ENCODE measurements around the gene BICC1. TPM values are rescaled to one million over a fixed set of nuclear protein-coding genes. Genes with fewer than 3 reads are reported as not detected.

BICC1 gene
- total and polyA plus RNA-seq, 4 donors = 0.82 to 6.1 (median 4.5) TPM

DNA sequence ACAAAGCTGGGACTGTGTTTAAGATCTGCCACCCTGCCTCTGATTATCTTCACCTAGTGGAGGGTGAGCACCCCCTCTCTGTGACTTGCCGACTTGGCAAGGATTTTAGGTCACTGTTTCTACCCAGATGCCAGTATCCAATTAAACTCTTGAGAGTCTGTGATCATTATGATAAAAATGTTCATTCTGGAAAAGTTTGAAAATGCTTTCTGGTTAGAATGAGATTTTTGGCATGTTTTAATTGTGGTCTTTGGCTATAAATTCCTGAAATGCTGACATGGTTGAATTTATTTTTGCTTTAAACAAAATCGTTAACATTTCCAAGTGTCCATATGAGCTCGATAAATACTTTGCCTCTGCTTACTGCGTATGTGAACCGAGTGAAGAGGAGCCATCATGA is 221.4 kb downstream of the BICC1 start:
- H3K27me3 ChIP-seq (ENCODE audit: control insufficient read depth in 4 of 4, insufficient read depth in 4 of 4, low read length in 3 of 4) = no peaks in the 10 kb centered on the region
- no peak for TF ChIP-seq FOXA2 (IDR thresholded peaks at IDR 0.05)
- no peak for TF ChIP-seq RAD21 (IDR thresholded peaks at IDR 0.05)
- TF ChIP-seq, protein P1, sequence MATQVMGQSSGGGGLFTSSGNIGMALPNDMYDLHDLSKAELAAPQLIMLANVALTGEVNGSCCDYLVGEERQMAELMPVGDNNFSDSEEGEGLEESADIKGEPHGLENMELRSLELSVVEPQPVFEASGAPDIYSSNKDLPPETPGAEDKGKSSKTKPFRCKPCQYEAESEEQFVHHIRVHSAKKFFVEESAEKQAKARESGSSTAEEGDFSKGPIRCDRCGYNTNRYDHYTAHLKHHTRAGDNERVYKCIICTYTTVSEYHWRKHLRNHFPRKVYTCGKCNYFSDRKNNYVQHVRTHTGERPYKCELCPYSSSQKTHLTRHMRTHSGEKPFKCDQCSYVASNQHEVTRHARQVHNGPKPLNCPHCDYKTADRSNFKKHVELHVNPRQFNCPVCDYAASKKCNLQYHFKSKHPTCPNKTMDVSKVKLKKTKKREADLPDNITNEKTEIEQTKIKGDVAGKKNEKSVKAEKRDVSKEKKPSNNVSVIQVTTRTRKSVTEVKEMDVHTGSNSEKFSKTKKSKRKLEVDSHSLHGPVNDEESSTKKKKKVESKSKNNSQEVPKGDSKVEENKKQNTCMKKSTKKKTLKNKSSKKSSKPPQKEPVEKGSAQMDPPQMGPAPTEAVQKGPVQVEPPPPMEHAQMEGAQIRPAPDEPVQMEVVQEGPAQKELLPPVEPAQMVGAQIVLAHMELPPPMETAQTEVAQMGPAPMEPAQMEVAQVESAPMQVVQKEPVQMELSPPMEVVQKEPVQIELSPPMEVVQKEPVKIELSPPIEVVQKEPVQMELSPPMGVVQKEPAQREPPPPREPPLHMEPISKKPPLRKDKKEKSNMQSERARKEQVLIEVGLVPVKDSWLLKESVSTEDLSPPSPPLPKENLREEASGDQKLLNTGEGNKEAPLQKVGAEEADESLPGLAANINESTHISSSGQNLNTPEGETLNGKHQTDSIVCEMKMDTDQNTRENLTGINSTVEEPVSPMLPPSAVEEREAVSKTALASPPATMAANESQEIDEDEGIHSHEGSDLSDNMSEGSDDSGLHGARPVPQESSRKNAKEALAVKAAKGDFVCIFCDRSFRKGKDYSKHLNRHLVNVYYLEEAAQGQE (IDR thresholded peaks at IDR 0.05) = no peak
- no peak for TF ChIP-seq HNF4G (IDR thresholded peaks at IDR 0.05)
- TF ChIP-seq, protein P2, sequence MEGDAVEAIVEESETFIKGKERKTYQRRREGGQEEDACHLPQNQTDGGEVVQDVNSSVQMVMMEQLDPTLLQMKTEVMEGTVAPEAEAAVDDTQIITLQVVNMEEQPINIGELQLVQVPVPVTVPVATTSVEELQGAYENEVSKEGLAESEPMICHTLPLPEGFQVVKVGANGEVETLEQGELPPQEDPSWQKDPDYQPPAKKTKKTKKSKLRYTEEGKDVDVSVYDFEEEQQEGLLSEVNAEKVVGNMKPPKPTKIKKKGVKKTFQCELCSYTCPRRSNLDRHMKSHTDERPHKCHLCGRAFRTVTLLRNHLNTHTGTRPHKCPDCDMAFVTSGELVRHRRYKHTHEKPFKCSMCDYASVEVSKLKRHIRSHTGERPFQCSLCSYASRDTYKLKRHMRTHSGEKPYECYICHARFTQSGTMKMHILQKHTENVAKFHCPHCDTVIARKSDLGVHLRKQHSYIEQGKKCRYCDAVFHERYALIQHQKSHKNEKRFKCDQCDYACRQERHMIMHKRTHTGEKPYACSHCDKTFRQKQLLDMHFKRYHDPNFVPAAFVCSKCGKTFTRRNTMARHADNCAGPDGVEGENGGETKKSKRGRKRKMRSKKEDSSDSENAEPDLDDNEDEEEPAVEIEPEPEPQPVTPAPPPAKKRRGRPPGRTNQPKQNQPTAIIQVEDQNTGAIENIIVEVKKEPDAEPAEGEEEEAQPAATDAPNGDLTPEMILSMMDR (IDR thresholded peaks at IDR 0.05; ENCODE audit: low read depth, low read length, missing input control) = no peak
- TF ChIP-seq, protein P3, sequence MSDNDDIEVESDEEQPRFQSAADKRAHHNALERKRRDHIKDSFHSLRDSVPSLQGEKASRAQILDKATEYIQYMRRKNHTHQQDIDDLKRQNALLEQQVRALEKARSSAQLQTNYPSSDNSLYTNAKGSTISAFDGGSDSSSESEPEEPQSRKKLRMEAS (IDR thresholded peaks at IDR 0.05) = no peak
- no peak for DNase-seq (ENCODE audit: low spot score)
- H3K4me3 ChIP-seq (ENCODE audit: low read depth in 1 of 3, low read length in 3 of 3) = no peak overlapping the region
- H3K4me1 ChIP-seq (ENCODE audit: control insufficient read depth in 4 of 4, insufficient read depth in 4 of 4, low read length in 3 of 4) = no peaks in the 10 kb centered on the region
- H3K9me3 ChIP-seq (ENCODE audit: control insufficient read depth in 4 of 4, low read length in 3 of 4) = peaks cover 0 to 6% (median 4%) of the 10 kb centered on the region in 4 donors
- no peak overlapping the region for H3K9ac ChIP-seq (ENCODE audit: low read depth in 1 of 2, low read length in 2 of 2)
- 85% methylated on average over 5 of the region's 5 CpGs for WGBS
- H3K36me3 ChIP-seq (ENCODE audit: control insufficient read depth in 4 of 4, insufficient read depth in 3 of 4, low read depth in 1 of 4, low read length in 3 of 4) = no peaks in the 10 kb centered on the region
- H3K27ac ChIP-seq (ENCODE audit: low read depth in 1 of 2, low read length in 2 of 2) = no peak overlapping the region

DNA sequence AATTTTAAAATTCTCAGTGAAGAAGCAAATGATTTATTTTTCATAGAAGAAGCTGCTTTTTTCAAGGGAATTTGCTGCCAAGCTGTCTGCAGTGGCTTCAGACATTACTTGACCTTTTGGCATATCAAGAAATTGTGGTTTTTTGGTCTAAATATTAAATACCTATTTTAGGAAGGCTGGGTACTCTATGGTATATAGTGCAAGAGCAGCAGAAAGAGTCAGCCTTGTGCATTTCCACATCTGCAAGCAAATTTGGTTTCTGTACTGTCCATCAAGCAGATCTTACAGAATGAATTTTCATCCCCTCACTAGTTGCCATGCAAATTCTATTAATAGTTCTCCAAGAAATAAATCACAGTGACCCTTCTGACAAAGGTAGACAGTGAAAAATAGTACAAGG is 222.0 kb downstream of the BICC1 start:
- Histone ChIP-seq H3K4me3 (ENCODE audit: low read depth in 1 of 3, low read length in 3 of 3) (no peak overlapping the region), H3K27ac (ENCODE audit: low read depth in 1 of 2, low read length in 2 of 2) (no peak overlapping the region), H3K9ac (ENCODE audit: low read depth in 1 of 2, low read length in 2 of 2) (no peak overlapping the region), H3K4me1 (ENCODE audit: control insufficient read depth in 4 of 4, insufficient read depth in 4 of 4, low read length in 3 of 4) (no peaks in the 10 kb centered on the region), H3K9me3 (ENCODE audit: control insufficient read depth in 4 of 4, low read length in 3 of 4) (peaks cover 0 to 6% (median 4%) of the 10 kb centered on the region in 4 donors), H3K36me3 (ENCODE audit: control insufficient read depth in 4 of 4, insufficient read depth in 3 of 4, low read depth in 1 of 4, low read length in 3 of 4) (no peaks in the 10 kb centered on the region), H3K27me3 (ENCODE audit: control insufficient read depth in 4 of 4, insufficient read depth in 4 of 4, low read length in 3 of 4) (no peaks in the 10 kb centered on the region)
- TF ChIP-seq, protein P4, sequence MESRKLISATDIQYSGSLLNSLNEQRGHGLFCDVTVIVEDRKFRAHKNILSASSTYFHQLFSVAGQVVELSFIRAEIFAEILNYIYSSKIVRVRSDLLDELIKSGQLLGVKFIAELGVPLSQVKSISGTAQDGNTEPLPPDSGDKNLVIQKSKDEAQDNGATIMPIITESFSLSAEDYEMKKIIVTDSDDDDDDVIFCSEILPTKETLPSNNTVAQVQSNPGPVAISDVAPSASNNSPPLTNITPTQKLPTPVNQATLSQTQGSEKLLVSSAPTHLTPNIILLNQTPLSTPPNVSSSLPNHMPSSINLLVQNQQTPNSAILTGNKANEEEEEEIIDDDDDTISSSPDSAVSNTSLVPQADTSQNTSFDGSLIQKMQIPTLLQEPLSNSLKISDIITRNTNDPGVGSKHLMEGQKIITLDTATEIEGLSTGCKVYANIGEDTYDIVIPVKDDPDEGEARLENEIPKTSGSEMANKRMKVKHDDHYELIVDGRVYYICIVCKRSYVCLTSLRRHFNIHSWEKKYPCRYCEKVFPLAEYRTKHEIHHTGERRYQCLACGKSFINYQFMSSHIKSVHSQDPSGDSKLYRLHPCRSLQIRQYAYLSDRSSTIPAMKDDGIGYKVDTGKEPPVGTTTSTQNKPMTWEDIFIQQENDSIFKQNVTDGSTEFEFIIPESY (IDR thresholded peaks at IDR 0.05) = no peak
- TF ChIP-seq EGR1 (IDR thresholded peaks at IDR 0.05; ENCODE audit: low read depth in 2 of 2) (no peak), YY1 (IDR thresholded peaks at IDR 0.05) (no peak), SP1 (IDR thresholded peaks at IDR 0.05) (no peak), TAF1 (conservative IDR thresholded peaks at IDR 0.05) (no peak), FOXA2 (IDR thresholded peaks at IDR 0.05) (no peak), HNF4A (conservative IDR thresholded peaks at IDR 0.05) (no peak), GABPA (IDR thresholded peaks at IDR 0.05 in 1 of 2, conservative IDR thresholded peaks at IDR 0.05 in 1 of 2) (no peak), HNF4G (IDR thresholded peaks at IDR 0.05) (no peak), FOXA1 (IDR thresholded peaks at IDR 0.05) (no peak), JUND (IDR thresholded peaks at IDR 0.05) (no peak), NR2F2 (IDR thresholded peaks at IDR 0.05) (no peak), RAD21 (IDR thresholded peaks at IDR 0.05) (no peak), RXRA (IDR thresholded peaks at IDR 0.05) (no peak)
- TF ChIP-seq, protein P3 (IDR thresholded peaks at IDR 0.05) = no peak
- TF ChIP-seq, protein P5, sequence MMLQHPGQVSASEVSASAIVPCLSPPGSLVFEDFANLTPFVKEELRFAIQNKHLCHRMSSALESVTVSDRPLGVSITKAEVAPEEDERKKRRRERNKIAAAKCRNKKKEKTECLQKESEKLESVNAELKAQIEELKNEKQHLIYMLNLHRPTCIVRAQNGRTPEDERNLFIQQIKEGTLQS (IDR thresholded peaks at IDR 0.05) = no peak
- TF ChIP-seq, protein P2 (IDR thresholded peaks at IDR 0.05; ENCODE audit: low read depth, low read length, missing input control) = no peak
- TF ChIP-seq, protein P1 (IDR thresholded peaks at IDR 0.05) = no peak
- no peak for DNase-seq (ENCODE audit: low spot score)

Measured in liver (tissue), 9 donors.